ENCODE data around the gene CUL9. TPM values are rescaled to one million over a fixed set of nuclear protein-coding genes. Genes with fewer than 3 reads are reported as not detected.

CUL9 gene
- total RNA-seq, 1 donor from 2014 or later = 57.0 TPM

DNA sequence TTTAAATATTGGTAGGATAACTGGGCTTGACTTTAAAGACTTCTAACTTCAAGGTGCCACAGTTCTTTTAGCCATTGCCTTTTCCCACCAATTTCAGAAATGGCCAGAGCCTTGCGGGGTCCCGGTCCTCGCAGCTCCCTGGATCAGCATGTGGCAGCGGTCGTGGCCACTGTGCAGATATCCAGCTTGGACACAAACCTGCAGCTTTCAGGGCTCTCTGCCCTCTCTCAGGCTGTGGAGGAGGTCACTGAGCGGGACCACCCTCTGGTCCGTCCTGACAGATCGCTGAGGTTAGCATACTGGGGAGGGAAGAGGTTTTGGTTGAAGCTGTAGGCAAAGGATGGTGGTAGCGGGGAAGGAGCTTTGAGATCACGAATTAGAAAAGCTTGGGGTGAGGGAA is 6.4 kb downstream of the CUL9 start:
- peaks cover 18% of the 10 kb centered on the region for H3K36me3 Mint-ChIP-seq (ENCODE audit: insufficient read depth)
- peaks cover under 1% of the 10 kb centered on the region for H3K4me1 Mint-ChIP-seq (ENCODE audit: low read depth)
- H3K27ac Mint-ChIP-seq = no peak overlapping the region
- H3K27me3 Mint-ChIP-seq = no peaks in the 10 kb centered on the region
- H3K9me3 Mint-ChIP-seq (ENCODE audit: low read depth) = no peaks in the 10 kb centered on the region
- DNase-seq (ENCODE audit: low spot score, unreplicated experiment) = no peak
- TF ChIP-seq, protein P1, sequence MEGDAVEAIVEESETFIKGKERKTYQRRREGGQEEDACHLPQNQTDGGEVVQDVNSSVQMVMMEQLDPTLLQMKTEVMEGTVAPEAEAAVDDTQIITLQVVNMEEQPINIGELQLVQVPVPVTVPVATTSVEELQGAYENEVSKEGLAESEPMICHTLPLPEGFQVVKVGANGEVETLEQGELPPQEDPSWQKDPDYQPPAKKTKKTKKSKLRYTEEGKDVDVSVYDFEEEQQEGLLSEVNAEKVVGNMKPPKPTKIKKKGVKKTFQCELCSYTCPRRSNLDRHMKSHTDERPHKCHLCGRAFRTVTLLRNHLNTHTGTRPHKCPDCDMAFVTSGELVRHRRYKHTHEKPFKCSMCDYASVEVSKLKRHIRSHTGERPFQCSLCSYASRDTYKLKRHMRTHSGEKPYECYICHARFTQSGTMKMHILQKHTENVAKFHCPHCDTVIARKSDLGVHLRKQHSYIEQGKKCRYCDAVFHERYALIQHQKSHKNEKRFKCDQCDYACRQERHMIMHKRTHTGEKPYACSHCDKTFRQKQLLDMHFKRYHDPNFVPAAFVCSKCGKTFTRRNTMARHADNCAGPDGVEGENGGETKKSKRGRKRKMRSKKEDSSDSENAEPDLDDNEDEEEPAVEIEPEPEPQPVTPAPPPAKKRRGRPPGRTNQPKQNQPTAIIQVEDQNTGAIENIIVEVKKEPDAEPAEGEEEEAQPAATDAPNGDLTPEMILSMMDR (IDR thresholded peaks at IDR 0.05; ENCODE audit: unreplicated experiment) = no peak
- no peak overlapping the region for H3K4me3 Mint-ChIP-seq (ENCODE audit: low read depth)

- Mint-ChIP-seq H3K4me3 (ENCODE audit: low read depth) (no peak overlapping the region), H3K27ac (no peak overlapping the region), H3K9me3 (ENCODE audit: low read depth) (no peaks in the 10 kb centered on the region), H3K4me1 (ENCODE audit: low read depth) (no peaks in the 10 kb centered on the region), H3K27me3 (no peaks in the 10 kb centered on the region), H3K36me3 (ENCODE audit: insufficient read depth) (peaks cover 21% of the 10 kb centered on the region)
- DNase-seq (ENCODE audit: low spot score, unreplicated experiment) = no peak
- TF ChIP-seq, protein P1 (IDR thresholded peaks at IDR 0.05; ENCODE audit: unreplicated experiment) = no peak
Measured at GRCh38 chr6:43189776-43190304, 7.8 kb downstream of the CUL9 start.

- TF ChIP-seq, protein P1 (IDR thresholded peaks at IDR 0.05; ENCODE audit: unreplicated experiment) = no peak
- peaks cover 22% of the 10 kb centered on the region for H3K36me3 Mint-ChIP-seq (ENCODE audit: insufficient read depth)
- DNase-seq (ENCODE audit: low spot score, unreplicated experiment) = no peak
- no peaks in the 10 kb centered on the region for H3K9me3 Mint-ChIP-seq (ENCODE audit: low read depth)
- H3K27ac Mint-ChIP-seq = no peak overlapping the region
- H3K4me1 Mint-ChIP-seq (ENCODE audit: low read depth) = no peaks in the 10 kb centered on the region
- no peaks in the 10 kb centered on the region for H3K27me3 Mint-ChIP-seq
- H3K4me3 Mint-ChIP-seq (ENCODE audit: low read depth) = no peak overlapping the region
Measured at GRCh38 chr6:43192911-43193310, 10.9 kb downstream of the CUL9 start.

DNA sequence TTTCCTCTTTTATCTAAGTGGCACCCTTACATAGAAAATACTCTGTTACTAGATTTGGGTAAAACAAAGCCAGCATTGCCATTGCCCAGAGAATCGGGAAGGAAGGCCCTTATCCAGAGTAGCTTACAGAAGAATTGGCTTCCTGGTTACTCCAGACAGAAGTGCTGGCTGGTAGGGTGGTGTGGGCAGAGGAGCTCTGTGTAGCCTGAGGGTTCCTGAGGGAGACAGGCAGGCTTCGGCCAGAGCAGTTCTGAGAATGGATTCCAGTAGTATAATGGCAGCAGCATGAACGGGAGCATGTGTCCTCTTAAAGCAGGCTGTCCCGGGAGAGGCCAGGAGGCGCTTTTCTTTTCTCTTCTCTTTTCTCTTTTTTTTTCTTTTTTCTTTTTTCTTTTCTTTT is 11.9 kb downstream of the CUL9 start:
- H3K36me3 Mint-ChIP-seq (ENCODE audit: insufficient read depth) = peaks cover 22% of the 10 kb centered on the region
- no peak overlapping the region for H3K27ac Mint-ChIP-seq
- H3K9me3 Mint-ChIP-seq (ENCODE audit: low read depth) = no peaks in the 10 kb centered on the region
- no peaks in the 10 kb centered on the region for H3K27me3 Mint-ChIP-seq
- no peaks in the 10 kb centered on the region for H3K4me1 Mint-ChIP-seq (ENCODE audit: low read depth)
- TF ChIP-seq, protein P1 (IDR thresholded peaks at IDR 0.05; ENCODE audit: unreplicated experiment) = no peak
- H3K4me3 Mint-ChIP-seq (ENCODE audit: low read depth) = no peak overlapping the region
- DNase-seq (ENCODE audit: low spot score, unreplicated experiment) = no peak

- Mint-ChIP-seq H3K36me3 (ENCODE audit: insufficient read depth) (peaks cover 26% of the 10 kb centered on the region), H3K4me1 (ENCODE audit: low read depth) (no peaks in the 10 kb centered on the region), H3K27ac (no peak overlapping the region), H3K9me3 (ENCODE audit: low read depth) (no peaks in the 10 kb centered on the region), H3K27me3 (no peaks in the 10 kb centered on the region), H3K4me3 (ENCODE audit: low read depth) (no peak overlapping the region)
- no peak for DNase-seq (ENCODE audit: low spot score, unreplicated experiment)
- TF ChIP-seq, protein P1 (IDR thresholded peaks at IDR 0.05; ENCODE audit: unreplicated experiment) = no peak
Measured at GRCh38 chr6:43196337-43196736, 14.3 kb downstream of the CUL9 start.

All from progenitor cell of endocrine pancreas (in vitro differentiated cells).